Measurements from ENCODE around the gene GREB1L.

DNA sequence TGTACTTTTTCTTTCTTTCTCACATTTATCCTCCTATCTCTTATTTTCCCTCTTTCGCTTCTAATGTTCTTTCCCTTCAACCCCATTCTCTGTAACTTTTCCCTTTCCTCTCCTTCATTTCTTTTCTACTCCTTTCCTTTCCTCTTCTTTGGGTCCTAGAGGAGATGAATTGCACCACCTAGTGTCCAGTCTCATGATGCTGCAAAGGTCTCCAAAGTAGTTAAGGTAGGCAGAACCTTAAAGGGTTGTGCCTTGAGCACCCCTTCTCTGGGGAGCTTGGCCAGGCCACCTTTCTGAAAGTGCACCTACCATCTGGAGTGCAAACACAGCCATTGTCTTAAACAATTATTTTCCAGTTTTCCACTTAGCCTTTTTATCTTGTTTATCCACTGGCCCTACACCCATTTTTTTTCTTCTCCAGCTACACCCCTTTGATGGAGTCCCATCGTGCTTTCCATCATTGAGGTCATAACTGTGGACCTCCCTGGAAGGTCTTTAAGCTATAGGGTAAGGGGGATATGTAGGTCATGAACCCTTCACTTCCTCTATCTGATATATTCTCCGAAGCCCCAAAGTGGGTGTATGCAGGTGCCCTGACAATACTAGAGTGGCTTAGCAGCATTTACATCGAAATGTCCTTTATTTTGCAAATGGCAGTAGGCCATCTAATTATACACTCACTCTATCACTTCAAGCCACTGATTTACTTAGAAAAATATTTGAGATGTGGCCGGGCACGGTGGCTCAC, 202.6 kb downstream of the GREB1L start:
- TF ChIP-seq CTCF (IDR thresholded peaks at IDR 0.05): peak in 2 of 4 experiments; percentile 43 to 56
- no peak for TF ChIP-seq POLR2A (IDR thresholded peaks at IDR 0.05)
- no peak for TF ChIP-seq POLR2AphosphoS5 (IDR thresholded peaks at IDR 0.05)

All from prostate gland (tissue), 2 donors.